ENCODE results near the gene TMEM185B.

- TF ChIP-seq CTCF (IDR thresholded peaks at IDR 0.05; ENCODE audit: extremely low read depth in 1 of 2, insufficient read depth in 1 of 2, low read depth in 1 of 2, low read length in 2 of 2): no peak
- TF ChIP-seq MYC (IDR thresholded peaks at IDR 0.05; ENCODE audit: low read depth, low read length): no peak
- TF ChIP-seq EZH2 (IDR thresholded peaks at IDR 0.05; ENCODE audit: borderline replicate concordance, low read depth, low read length, severe bottlenecking): no peak
- peak; percentile 41 for TF ChIP-seq POLR2A (IDR thresholded peaks at IDR 0.05; ENCODE audit: low read depth, low read length)
- no peak for TF ChIP-seq GATA2 (IDR thresholded peaks at IDR 0.05; ENCODE audit: insufficient read depth, insufficient read length, low read depth, low read length)
- peak; percentile 54 for TF ChIP-seq POLR2AphosphoS5 (IDR thresholded peaks at IDR 0.05; ENCODE audit: insufficient read depth, low read depth, low read length)
- TF ChIP-seq MAX (IDR thresholded peaks at IDR 0.05; ENCODE audit: insufficient read depth, insufficient read length): peak; percentile 41
- peak; percentile 88 for TF ChIP-seq FOS (IDR thresholded peaks at IDR 0.05; ENCODE audit: borderline replicate concordance, insufficient read depth, low read length)
These were observed 15.7 kb upstream of the TMEM185B start for GRCh38 chr2:120238728-120239487.
